Measurements from ENCODE around the gene DUS1L.

DUS1L gene

GRCh38 chr17:82022310-82022980 lies 43.2 kb downstream of the DUS1L start, which contains the start of gene CENPX:
TSS of gene CENPX (minus strand) at chr17:82022878. CDS start at chr17:82022861, 17 bp downstream.
- DNase-seq: no peak

DNA sequence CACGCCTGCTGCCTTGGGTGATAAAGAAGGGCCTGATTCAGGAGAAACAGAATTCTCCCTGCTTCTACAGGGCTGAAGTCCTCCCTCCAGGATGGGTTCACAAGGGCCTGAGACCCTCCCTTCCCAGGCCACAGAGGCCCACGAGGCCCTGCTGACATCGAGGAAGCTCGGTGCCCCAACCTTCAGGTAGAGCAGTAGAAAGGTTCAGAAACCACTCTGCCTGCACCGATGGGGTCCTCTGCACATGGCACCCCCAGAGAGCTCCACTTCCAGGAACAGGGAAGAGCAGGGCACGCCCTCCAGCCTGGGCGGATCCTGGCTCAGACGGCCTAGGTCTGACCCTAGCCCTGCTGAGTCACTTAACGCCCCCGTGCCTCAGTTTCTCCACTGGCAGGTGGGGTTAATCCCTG lies 43.7 kb downstream of the DUS1L start:
- no peak for DNase-seq

DNA sequence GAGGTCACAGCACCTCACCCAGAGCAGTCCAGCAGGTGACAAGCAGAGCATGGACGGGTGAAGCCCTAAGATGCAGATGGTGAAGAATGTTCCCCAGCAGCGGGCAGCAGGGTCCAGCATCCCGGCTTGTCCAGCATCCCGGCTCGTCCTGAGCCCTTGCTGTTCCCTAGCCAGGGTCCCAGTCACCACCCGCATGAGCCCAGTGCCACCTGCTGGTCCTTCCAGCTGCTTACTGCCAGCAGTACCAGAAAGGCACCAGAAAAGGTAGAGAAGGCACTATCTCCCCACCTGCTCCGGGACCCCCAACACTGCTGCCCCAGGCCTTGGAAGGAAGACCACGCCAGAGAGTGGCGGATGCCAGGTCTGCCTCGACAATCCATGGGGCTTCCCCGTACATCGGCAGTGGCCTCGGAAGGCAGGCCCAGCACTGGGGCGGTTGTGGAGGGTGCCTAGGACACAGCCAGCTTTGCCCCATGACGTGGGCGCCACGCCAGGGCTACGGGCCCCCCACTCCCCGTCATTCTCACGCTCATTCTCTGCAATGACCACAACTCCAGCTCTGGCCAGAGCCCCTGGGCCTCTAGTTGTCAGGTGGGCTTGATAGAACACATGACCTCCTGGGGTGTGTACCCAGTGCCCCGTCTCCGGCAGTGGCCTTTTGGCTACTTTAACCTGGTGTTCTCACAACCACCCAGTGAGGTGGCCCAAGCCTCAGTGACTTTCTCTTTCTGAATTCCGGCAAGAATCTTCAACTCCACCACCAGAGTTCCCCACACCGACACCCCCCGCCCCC lies 44.3 kb downstream of the DUS1L start:
- DNase-seq: no peak

DNA sequence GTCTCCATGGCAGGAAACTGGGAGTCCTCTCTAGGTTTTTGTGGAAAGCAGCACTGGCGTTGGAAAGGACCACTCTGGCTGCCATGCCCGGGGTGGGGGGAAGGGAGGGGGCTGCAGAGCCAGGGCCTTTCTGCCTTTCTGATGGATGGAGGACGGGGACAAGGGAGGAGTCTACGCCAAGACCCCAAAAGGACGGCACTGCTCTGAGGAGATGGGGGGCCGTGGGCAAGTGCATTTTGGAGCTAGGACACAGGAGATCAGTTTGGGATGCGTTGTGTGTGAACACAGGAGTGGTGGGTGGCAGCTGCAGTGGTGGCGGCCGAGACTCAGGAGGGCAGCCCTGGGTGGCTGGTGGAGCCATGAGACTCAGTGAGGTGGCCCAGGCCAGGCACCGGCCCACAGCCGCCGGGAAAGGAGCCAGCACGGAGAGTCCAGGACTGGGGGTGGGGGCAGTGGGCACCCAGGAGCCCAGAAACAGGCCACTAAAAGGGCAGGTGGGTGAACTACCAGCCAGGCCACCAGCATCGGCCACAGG lies 45.0 kb downstream of the DUS1L start:
- no peak for DNase-seq

- peak; percentile 19 for DNase-seq
Measured at GRCh38 chr17:82019690-82020571, 45.7 kb downstream of the DUS1L start.

GRCh38 chr17:82018989-82019689 lies 46.5 kb downstream of the DUS1L start:
- DNase-seq: no peak

DNA sequence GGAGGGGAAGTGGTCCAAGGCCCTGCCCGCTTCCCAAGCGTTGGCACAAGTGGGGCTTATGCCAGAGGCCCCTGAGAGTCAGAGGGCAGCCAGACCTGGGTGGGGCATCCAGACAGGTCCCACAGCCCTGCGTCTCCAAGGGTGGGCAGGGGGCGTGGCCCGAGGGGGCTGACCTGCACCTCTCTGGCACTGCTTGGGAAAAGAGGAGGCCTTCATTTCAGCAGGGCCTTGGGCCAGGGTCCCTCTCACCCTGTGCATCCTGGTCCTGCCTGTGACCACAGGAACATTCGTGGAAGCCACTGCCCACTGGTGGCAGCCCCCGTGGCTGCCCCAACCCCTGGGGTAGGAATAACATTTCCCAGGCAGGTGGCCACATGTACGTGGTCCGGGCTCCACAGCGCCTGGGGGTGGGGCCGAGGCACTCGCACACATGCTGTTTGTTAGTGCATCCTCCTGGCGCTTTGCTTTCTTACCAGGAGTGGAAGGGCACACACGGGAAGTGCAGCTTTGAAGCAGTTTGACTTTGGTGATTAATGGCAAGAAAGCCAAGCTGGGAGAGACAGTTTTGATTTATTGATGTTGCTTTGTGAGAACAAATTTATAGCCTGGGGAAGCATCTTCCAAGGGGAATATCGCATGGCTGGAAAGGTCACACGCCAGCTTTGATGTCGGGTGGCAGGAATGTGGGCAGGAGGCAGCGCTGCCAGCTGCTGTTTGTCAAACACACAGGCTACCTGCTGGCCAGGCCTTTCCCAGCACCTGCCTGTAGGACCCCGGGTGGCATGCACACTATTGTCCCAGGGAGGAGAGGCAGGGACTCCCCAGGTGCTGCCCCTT lies 47.2 kb downstream of the DUS1L start:
- DNase-seq: no peak

GRCh38 chr17:82017612-82018151 lies 47.9 kb downstream of the DUS1L start:
- DNase-seq: no peak

GRCh38 chr17:82016875-82017459 lies 48.6 kb downstream of the DUS1L start:
- no peak for DNase-seq

DNA sequence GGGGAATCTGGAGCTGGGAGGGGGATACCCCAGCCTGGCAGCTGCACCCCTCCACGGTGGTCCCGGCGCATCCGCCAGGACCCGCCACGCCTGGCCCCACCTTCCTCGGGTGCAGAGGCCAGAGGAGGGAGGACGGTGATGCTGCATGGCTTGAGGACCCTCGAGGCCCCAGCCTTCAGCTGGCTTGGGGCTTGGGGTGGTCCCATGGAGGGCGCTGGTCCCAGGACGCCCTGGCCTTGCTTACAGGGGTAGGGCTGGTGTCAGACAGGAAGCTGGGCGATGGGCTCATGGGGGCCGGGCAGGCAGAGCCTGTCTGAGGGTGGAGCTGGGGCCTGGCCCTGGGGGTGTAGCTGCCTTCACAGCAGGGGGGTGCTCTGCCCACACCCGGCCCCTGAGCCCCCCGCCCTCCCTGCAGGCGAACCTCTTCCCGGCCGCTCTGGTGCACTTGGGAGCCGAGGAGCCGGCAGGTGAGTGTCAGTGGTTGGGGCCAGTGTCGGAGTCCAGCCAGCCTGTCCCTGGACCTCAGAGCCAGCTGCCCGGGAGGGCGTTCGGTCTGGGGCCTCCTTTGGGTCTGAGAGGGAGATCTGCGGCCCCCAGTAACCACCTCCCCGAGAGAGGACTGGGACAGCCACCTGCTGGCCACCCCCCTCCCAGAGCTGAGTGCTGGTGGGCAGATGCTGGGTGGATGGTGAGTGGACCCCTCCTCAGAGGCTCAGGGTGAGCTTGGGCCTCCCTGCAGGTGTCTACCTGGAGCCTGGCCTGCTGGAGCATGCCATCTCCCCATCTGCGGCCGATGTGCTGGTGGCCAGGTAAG lies 49.3 kb downstream of the DUS1L start:
- no peak for DNase-seq

- DNase-seq: no peak
Measured at GRCh38 chr17:82015311-82015971, 50.2 kb downstream of the DUS1L start.

DNA sequence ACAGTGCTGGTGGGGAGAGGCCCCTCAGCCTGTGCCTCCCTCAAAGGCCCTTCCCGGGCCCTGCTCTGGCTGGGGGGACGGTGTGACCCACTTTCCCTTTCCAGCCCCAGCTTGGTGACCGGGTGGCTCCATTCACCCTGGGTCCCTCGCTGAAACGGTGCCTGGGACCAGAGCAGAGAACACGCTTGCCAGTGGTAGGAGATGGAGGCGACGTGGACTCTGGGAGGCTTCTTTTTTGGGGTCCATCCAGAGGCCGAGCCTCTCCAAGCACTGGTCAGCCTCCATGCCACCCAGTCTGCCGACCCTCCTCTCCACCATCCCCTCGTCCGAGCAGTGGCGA lies 50.7 kb downstream of the DUS1L start:
- DNase-seq: no peak

GRCh38 chr17:82014432-82014831 lies 51.2 kb downstream of the DUS1L start:
- DNase-seq: no peak

DNA sequence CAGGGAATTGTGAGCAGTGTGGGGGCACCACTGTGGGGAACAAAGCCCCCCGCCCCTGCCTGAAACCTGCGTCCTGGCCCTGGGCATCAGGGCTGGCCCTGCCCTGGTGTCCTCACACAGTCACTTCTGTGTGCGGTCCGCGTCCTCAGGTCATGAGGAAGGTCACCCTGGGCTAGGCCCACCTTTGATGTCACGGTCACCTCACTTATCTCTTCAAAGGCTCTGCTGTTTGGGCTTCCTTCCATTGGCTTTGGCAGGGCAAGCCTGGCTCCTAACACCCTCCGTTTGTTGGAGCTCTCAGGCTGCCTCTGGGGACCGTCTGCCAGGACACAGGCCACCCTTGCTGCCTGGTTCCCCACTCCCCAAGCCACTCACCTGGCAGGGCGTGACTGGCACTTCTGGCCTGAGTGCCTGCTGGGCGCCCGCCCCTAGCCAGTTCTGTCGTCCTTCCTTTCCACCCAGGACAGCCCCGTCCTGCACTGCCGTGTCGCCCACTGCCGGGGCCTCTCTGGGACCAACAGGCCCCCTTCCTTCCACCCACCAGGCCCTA lies 51.8 kb downstream of the DUS1L start:
- DNase-seq: no peak

DNA sequence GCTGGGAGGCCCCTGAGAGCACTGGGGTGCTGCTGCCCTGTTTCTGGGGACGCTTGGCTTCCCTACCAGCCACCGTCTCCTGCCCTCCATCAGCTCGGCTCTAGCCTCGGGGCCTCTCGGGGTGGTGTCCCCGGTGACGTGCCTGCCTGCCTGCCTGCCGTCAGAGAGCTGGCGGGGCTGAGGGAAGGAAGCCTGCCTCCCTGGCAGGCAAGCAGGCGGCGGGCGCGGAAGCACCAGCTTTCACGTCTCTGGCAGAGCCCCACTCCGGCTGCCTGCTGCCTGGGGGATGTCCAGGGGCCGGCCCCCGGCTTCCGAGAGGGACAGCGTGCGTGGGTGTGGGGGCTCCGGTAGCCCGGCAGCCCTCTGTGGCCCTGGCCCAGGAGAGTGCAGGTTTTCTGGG lies 52.3 kb downstream of the DUS1L start:
- DNase-seq: no peak

DNA sequence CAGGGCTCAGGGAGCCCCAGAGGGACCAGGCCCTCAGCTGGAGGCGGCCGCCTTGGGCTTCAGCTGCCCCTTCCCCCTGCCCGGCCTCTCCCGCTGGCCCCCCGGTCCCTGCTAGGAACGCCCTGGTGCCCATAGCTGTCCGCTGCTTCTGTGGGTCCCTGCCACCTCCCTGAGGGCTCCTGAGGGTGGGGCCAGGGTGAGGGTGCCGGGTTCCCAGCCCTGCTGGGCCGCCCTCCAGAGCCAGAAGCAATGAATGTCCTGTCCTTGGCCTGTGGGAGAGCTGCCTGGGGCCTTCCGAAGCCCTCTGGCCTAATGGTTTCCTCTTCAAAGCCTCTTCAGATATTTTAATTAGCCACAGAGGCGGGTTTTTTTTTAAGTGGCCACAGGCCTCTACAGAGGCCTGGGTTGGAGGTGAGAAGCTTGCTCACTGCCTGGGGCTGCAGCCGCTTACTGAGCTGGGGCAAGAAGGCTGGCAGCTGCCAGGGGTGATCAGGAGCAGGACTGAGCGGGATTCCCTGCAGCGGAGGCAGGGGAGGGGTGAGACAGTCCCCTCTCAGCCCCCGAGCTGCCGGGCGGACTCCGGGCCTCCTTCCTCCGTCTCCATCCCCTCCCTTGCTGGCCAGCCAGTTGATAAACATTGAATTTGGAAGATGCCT lies 52.8 kb downstream of the DUS1L start:
- DNase-seq: no peak

DNA sequence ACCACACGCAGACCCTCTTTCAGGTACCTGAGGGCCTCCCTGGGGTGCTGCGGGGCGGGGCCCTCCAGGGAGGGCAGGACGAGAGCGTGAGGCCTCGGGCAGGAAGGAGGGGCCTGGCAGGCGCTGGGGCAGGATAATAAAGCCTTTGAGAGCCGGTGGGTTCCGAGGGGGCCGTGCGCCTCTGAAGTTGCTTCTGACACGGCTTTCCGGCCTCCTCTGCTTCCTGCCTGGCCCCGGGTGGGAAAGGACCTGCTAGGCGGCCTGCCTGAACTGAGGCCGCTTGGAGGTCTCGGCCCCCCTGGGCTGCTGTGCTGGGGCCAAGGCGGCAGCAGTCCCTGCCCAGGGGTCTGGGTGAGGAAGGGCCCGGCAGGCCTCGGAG lies 53.4 kb downstream of the DUS1L start:
- no peak for DNase-seq

- no peak for DNase-seq
Measured at GRCh38 chr17:82011617-82012187, 53.9 kb downstream of the DUS1L start.

Data from NCI-H1048 (cell line).